Measurements from ENCODE around the gene FLT3LG.

FLT3LG gene

DNA sequence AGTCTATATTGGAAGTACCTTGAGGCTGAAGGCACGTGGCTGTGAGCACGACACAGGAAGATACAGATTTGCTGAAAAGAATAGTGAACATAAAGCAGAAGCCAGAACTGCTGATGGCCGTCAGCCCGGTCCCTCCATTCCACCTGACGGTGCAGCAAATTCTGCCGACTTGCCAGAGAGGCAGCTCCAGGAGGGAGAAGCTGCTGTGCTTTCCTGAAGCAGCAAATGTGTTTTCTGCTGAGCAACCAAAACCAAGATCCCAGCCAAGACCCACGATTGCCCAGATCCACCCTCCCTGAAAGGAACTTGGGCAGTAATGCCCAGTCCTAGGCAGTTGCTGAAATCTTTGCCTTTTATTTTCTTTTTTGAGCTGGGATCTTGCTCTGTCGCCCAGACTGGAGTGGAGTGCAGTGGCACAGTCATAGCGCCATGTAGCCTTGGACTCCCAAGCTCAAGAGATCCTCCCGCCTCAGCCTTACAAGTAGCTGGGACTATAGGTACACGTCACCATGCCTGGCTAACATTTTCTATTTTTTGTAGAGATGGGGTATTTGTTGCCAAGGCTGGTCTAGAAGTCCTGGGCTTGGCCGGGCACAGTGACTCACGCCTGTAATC lies 46.8 kb downstream of the FLT3LG start:
- no peak for DNase-seq

- no peak for DNase-seq
Measured at GRCh38 chr19:49524812-49525455, 50.9 kb downstream of the FLT3LG start.

DNA sequence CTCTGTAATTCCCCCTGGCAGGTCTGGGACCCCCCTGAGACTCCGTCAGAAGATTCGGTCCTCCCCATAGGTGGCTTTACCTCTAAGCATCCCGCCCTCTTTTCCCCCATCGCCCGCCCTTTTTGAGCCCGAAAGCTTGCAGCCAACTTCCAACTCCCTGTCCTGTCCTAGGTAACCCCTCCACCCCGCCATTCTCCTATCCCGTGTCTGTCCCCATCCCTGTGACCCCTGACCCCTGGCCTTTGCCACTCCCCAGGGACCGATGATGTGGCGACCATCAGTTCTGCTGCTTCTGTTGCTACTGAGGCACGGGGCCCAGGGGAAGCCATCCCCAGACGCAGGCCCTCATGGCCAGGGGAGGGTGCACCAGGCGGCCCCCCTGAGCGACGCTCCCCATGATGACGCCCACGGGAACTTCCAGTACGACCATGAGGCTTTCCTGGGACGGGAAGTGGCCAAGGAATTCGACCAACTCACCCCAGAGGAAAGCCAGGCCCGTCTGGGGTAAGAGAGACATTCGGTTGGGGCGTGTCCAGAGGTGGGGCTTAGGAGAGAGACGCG lies 54.3 kb downstream of the FLT3LG start:
- DNase-seq: no peak

DNA sequence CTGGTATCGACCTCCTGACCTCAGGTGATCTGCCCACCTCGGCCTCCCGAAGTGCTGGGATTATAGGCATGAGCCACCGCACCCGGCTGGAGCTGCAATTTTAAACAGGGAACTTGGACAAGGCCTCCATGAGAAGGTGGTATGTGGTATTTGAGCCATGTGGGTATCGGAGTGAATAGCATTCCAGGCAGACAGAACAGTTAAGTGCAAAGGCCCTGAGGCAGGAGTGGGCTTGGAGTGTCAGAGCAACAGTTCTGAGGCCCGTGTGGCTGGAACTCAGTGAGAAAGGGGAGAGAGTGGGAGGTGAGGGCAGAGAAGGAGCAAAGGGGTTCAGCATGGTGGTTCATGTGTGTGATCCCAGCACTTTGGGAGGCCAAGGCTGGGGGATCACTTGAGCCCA lies 56.7 kb downstream of the FLT3LG start:
- no peak for DNase-seq

GRCh38 chr19:49533551-49534488 lies 59.8 kb downstream of the FLT3LG start:
- peak; percentile 71 for DNase-seq

- no peak for DNase-seq
Measured at GRCh38 chr19:49534632-49535385, 60.8 kb downstream of the FLT3LG start.
